Activated T-cell treated with anti-CD3 and anti-CD28 coated beads, Interleukin-2, amount 50 U/mL, for 4 hours (primary cell): ENCODE results near the gene FANCD2OS. TPM values are rescaled to one million over a fixed set of nuclear protein-coding genes. Genes with fewer than 3 reads are reported as not detected.
"Not testable (repeated sequence)": the region's sequence is repeated elsewhere in the genome, so short reads cannot be mapped to it uniquely, and the experiment has no call there.

Experiments
- ATAC-seq, 2 donors: fragments of 200-7000 bp; cut with Tn5 transposase; one replicate each; pipeline ENCODE4 v1.10.0; 2021
- DNase-seq: peaks from one replicate; pipeline ENCODE4 v3.0.0-alpha.2; 2020
- H3K27me3 Mint-ChIP-seq: one replicate; pipeline ENCODE4 v1.8.0; 2021; ENCODE audit warnings: low read depth, mixed read lengths
- H3K36me3 Mint-ChIP-seq: one replicate; pipeline ENCODE4 v1.8.0; 2022; ENCODE audit warnings: mixed read lengths; ENCODE audit not compliant: insufficient read depth
- H3K4me1 Mint-ChIP-seq: one replicate; pipeline ENCODE4 v1.8.0; 2021; ENCODE audit warnings: low read depth, mixed read lengths
- H3K4me3 Mint-ChIP-seq: one replicate; pipeline ENCODE4 v1.8.0; 2021; ENCODE audit warnings: mild to moderate bottlenecking, moderate library complexity, mixed read lengths
- H3K9me3 Mint-ChIP-seq: one replicate; pipeline ENCODE4 v1.8.0; 2021; ENCODE audit warnings: mixed read lengths
- total RNA-seq, 3 donors: library from RNA; stranded (reverse); gene quantifications; one replicate each; pipeline ENCODE4 v1.2.1, GENCODE V29; 2021

Gene FANCD2OS
- not detected for total RNA-seq

- Mint-ChIP-seq H3K27me3 (no peaks in the 10 kb centered on the region), H3K9me3 (no peaks in the 10 kb centered on the region), H3K4me1 (no peaks in the 10 kb centered on the region), H3K36me3 (no peaks in the 10 kb centered on the region), H3K4me3 (no peak within 1 kb of the TSS)
- DNase-seq = no peak
- no peak for ATAC-seq
Measured at GRCh38 chr3:10108091-10108490, at the start of gene FANCD2OS. Gene FANCD2OS (minus strand): TSS chr3:10108255. CDS start chr3:10104774, 3,481 bp downstream.

DNA sequence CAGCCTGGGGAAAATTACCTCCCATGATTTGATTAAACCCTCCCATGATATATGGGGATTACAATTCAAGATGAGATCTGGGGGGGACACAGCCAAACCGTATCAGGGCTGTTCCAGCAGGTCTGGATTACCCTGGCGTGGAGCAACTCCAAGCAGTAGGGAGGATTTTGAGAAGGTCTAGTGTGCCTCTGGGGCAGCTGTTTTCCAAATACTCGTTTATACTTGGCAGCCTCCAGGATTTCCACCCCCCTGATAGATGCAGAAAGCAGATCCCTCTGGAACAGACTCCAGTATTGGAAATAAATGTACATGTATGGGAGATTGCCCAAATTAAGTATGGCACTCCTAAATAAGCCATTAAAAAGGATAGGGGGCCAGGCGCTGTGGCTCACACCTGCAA, 49.0 kb upstream of the FANCD2OS start:
- Mint-ChIP-seq H3K9me3 (no peaks in the 10 kb centered on the region), H3K27me3 (no peaks in the 10 kb centered on the region), H3K4me1 (no peaks in the 10 kb centered on the region), H3K4me3 (no peak overlapping the region), H3K36me3 (peaks cover 16% of the 10 kb centered on the region)
- no peak for DNase-seq
- no peak for ATAC-seq

GRCh38 chr3:10155658-10156057, 47.6 kb upstream of the FANCD2OS start:
- no peaks in the 10 kb centered on the region for H3K27me3 Mint-ChIP-seq
- peaks cover 24% of the 10 kb centered on the region for H3K36me3 Mint-ChIP-seq
- DNase-seq (no peak), ATAC-seq (no peak)
- no peak overlapping the region for H3K4me3 Mint-ChIP-seq
- H3K4me1 Mint-ChIP-seq = no peaks in the 10 kb centered on the region
- no peaks in the 10 kb centered on the region for H3K9me3 Mint-ChIP-seq

DNA sequence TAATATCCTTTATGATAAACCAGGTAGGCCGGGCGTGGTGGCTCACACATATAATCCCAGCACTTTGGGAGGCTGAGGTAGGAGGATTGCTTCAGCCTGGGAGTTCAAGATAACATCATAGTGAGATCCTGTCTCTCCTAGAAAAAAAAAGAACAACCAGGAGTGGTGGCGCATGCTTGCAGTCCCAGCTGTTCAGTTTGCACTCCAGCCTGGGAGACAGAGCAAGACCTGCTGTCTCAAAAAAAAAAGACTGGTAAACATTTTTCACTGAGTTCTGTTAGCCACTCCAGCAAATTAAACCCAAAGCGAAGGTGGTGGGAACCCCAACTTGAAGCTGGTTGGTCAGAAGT, 47.0 kb upstream of the FANCD2OS start:
- ATAC-seq (no peak), DNase-seq (no peak)
- no peak overlapping the region for H3K4me3 Mint-ChIP-seq
- peaks cover 29% of the 10 kb centered on the region for H3K36me3 Mint-ChIP-seq
- no peaks in the 10 kb centered on the region for H3K9me3 Mint-ChIP-seq
- H3K4me1 Mint-ChIP-seq = no peaks in the 10 kb centered on the region
- no peaks in the 10 kb centered on the region for H3K27me3 Mint-ChIP-seq

- H3K36me3 Mint-ChIP-seq = peaks cover 34% of the 10 kb centered on the region
- ATAC-seq = no peak
- H3K4me1 Mint-ChIP-seq = no peaks in the 10 kb centered on the region
- DNase-seq = no peak
- no peaks in the 10 kb centered on the region for H3K9me3 Mint-ChIP-seq
- H3K4me3 Mint-ChIP-seq = no peak overlapping the region
- no peaks in the 10 kb centered on the region for H3K27me3 Mint-ChIP-seq
Measured at GRCh38 chr3:10154335-10155122, 46.5 kb upstream of the FANCD2OS start.

GRCh38 chr3:10150987-10151386, 42.9 kb upstream of the FANCD2OS start:
- peaks cover 43% of the 10 kb centered on the region for H3K36me3 Mint-ChIP-seq
- H3K27me3 Mint-ChIP-seq = no peaks in the 10 kb centered on the region
- H3K4me3 Mint-ChIP-seq = no peak overlapping the region
- ATAC-seq (no peak), DNase-seq (no peak)
- H3K4me1 Mint-ChIP-seq = peaks cover 10% of the 10 kb centered on the region
- no peaks in the 10 kb centered on the region for H3K9me3 Mint-ChIP-seq

- Mint-ChIP-seq H3K9me3 (no peaks in the 10 kb centered on the region), H3K36me3 (peaks cover 38% of the 10 kb centered on the region), H3K4me1 (peaks cover 19% of the 10 kb centered on the region), H3K27me3 (no peaks in the 10 kb centered on the region), H3K4me3 (no peak overlapping the region)
- DNase-seq = no peak
- ATAC-seq = no peak
Measured at GRCh38 chr3:10149226-10149625, 41.2 kb upstream of the FANCD2OS start.

GRCh38 chr3:10145685-10146084, 37.6 kb upstream of the FANCD2OS start:
- Mint-ChIP-seq H3K4me3 (peak overlapping the region; percentile 71), H3K27me3 (no peaks in the 10 kb centered on the region), H3K9me3 (no peaks in the 10 kb centered on the region), H3K4me1 (peaks cover 34% of the 10 kb centered on the region), H3K36me3 (peaks cover 29% of the 10 kb centered on the region)
- no peak for ATAC-seq
- no peak for DNase-seq

GRCh38 chr3:10142707-10143560, 34.9 kb upstream of the FANCD2OS start:
- peaks cover 14% of the 10 kb centered on the region for H3K36me3 Mint-ChIP-seq
- H3K4me1 Mint-ChIP-seq = peaks cover 34% of the 10 kb centered on the region
- H3K27me3 Mint-ChIP-seq = no peaks in the 10 kb centered on the region
- H3K4me3 Mint-ChIP-seq = peak overlapping the region; percentile 90
- H3K9me3 Mint-ChIP-seq = no peaks in the 10 kb centered on the region
- DNase-seq = no peak
- no peak for ATAC-seq

DNA sequence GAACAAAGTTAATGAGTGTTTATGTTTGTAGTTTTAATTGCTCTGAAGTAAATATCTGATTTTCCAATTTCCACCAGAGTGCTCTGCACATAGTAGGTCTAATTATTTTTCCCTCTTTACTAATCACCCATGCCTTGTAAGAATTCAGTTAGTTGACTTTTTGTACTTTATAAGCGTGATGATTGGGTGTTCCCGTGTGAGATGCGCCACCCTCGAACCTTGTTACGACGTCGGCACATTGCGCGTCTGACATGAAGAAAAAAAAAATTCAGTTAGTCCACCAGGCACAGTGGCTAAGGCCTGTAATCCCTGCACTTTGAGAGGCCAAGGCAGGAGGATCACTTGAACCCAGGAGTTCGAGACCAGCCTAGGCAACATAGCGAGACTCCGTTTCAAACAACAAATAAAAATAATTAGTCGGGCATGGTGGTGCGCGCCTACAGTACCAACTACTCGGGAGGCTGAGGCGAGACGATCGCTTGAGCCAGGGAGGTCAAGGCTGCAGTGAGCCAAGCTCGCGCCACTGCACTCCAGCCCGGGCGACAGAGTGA, 33.0 kb upstream of the FANCD2OS start:
- no peak for DNase-seq

DNA sequence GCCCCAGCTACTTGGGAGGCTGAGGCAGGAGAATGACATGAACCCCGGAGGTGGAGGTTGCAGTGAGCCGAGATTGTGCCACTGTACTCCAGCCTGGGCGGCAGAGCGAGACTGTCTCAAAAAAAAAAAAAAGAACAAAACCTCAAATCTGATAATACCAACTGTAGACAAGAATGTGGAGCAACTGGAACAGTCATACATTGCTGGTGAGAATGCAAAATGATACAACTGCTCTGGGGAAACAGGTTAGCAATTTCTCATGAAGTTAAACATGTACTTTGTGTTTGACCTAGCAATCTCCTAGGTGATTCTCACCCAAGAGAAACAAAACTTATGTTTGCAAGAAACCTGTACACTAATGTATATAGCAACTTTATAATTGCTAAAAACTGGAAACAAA, 29.1 kb upstream of the FANCD2OS start:
- no peak for ATAC-seq
- H3K9me3 Mint-ChIP-seq = no peaks in the 10 kb centered on the region
- DNase-seq = no peak
- no peaks in the 10 kb centered on the region for H3K27me3 Mint-ChIP-seq
- no peaks in the 10 kb centered on the region for H3K4me1 Mint-ChIP-seq
- H3K4me3 Mint-ChIP-seq = no peak overlapping the region
- H3K36me3 Mint-ChIP-seq = no peaks in the 10 kb centered on the region

More for the DNA sequence above, 33.0 kb upstream of the FANCD2OS start:
- ATAC-seq = no peak
- H3K4me1 Mint-ChIP-seq = peaks cover 24% of the 10 kb centered on the region
- H3K27me3 Mint-ChIP-seq = no peaks in the 10 kb centered on the region
- H3K36me3 Mint-ChIP-seq = peaks cover 7% of the 10 kb centered on the region
- no peaks in the 10 kb centered on the region for H3K9me3 Mint-ChIP-seq
- peak overlapping the region; percentile 90 for H3K4me3 Mint-ChIP-seq

DNA sequence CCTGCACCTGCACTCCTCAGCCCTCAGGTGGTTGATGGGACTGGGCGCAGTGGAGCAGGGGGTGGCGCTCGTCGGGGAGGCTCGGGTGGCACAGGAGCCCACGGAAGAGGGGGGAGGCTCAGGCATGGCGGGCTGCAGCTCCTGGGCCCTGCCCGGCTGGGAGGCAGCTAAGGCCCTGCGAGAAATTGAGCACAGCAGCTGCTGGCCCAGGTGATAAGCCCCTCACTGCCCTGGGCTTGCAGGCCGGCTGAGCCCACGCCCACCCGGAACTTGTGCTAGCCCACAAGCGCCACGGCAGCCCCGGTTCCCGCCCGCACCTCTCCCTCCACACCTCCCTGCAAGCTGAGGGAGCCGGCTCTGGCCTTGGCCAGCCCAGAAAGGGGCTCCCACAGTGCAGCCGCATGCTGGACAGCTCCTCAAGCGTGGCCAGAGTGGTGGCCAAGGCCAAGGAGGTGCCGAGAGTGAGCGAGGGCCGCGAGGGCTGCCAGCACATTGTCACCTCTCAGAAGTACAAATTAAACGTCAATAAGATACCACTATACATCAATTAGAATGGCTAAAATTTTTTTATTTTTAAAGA, 28.5 kb upstream of the FANCD2OS start:
- no peaks in the 10 kb centered on the region for H3K27me3 Mint-ChIP-seq

GRCh38 chr3:10135872-10136271, 27.8 kb upstream of the FANCD2OS start:
- ATAC-seq, H3K4me1 Mint-ChIP-seq, H3K9me3 Mint-ChIP-seq, DNase-seq, H3K4me3 Mint-ChIP-seq, H3K27me3 Mint-ChIP-seq, H3K36me3 Mint-ChIP-seq: not testable (repeated sequence)

More for the DNA sequence above, 28.5 kb upstream of the FANCD2OS start:
- Mint-ChIP-seq H3K36me3 (no peaks in the 10 kb centered on the region), H3K9me3 (no peaks in the 10 kb centered on the region), H3K4me1 (no peaks in the 10 kb centered on the region), H3K4me3 (no peak overlapping the region)
- no peak for DNase-seq
- ATAC-seq = no peak

DNA sequence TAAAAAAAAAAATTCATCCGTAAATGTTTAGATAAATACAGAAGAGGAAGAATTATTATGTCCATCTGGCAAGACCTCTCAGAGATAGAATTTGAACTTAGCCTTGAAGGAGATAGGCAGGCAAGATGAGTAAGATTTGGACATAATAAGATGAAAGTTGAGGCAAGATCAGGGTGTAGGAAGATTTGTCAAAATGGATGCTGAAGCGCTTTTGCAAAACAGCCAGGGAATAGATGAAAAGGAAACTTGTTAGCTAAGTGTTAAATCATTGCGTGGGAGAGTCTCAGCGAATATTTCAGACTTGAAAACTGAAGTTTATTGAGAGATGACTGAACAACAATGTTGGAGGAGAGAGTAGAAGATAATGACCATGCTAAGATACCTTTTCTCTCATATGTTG, 14.7 kb upstream of the FANCD2OS start:
- Mint-ChIP-seq H3K27me3 (no peaks in the 10 kb centered on the region), H3K36me3 (peaks cover 40% of the 10 kb centered on the region), H3K4me1 (peaks cover 40% of the 10 kb centered on the region), H3K4me3 (no peak overlapping the region), H3K9me3 (no peaks in the 10 kb centered on the region)
- DNase-seq = no peak
- peak in 1 of 2 donors; percentile 27 for ATAC-seq
